Spinal cord (tissue), 10 donors: ENCODE measurements around the gene TECPR2. TPM values are rescaled to one million over a fixed set of nuclear protein-coding genes. Genes with fewer than 3 reads are reported as not detected.
A peak's percentile ranks its signal among the peaks of the same experiment; 100 is the strongest.

Experiments used
- DNase-seq, 6 donors: peaks; one replicate each; pipeline versions ENCODE4 v3.0.0 to v3.0.0-alpha.2; 2013 to 2015; ENCODE audit warnings: low spot score in 6 of 6, low read depth in 4 of 6
- H3K27ac ChIP-seq: one replicate; pipeline ENCODE4 v1.5.1; 2013; ENCODE audit warnings: low read depth, low read length, control low read depth
- H3K27me3 ChIP-seq: one replicate; pipeline ENCODE4 v1.6.1; 2013; ENCODE audit warnings: low read length; ENCODE audit not compliant: control insufficient read depth, insufficient read depth
- H3K36me3 ChIP-seq: one replicate; pipeline ENCODE4 v1.6.1; 2013; ENCODE audit warnings: low read length; ENCODE audit not compliant: control insufficient read depth, insufficient read depth
- H3K4me1 ChIP-seq: one replicate; pipeline ENCODE4 v1.6.1; 2013; ENCODE audit warnings: low read length; ENCODE audit not compliant: control insufficient read depth, insufficient read depth
- H3K4me3 ChIP-seq: one replicate; pipeline ENCODE4 v1.5.1; 2013; ENCODE audit warnings: low read depth, low read length, control low read depth
- H3K9me3 ChIP-seq: one replicate; pipeline ENCODE4 v1.6.1; 2013; ENCODE audit warnings: low read length; ENCODE audit not compliant: control insufficient read depth, insufficient read depth
- WGBS: methylation state at CpG from one replicate; pipeline ENCODE4 v1.1.5; 2013; ENCODE audit warnings: missing lambda C conversion rate; ENCODE audit not compliant: insufficient coverage; 5-methylcytosine and 5-hydroxymethylcytosine counted together
- polyA plus RNA-seq, 2 donors: library from polyadenylated mRNA; unstranded; fragments of 120-200 nt; gene quantifications; one replicate each; pipeline ENCODE4 v1.2.1, GENCODE V29; 2013; ENCODE audit not compliant: insufficient read length in 2 of 2
- total RNA-seq, 2 donors: library from RNA; depleted of rRNA in 1 of 2; stranded (reverse); fragments of 120-200 nt in 1 of 2; fragments of >200 nt in 1 of 2; gene quantifications; one replicate each; pipeline versions ENCODE4 v1.2.3 to v1.2.4, GENCODE V29; 2013 to 2014
- donor health status: healthy.

The TECPR2 gene
- total and polyA plus RNA-seq, 4 donors: 19.4 to 48.8 (median 34.6) TPM

DNA sequence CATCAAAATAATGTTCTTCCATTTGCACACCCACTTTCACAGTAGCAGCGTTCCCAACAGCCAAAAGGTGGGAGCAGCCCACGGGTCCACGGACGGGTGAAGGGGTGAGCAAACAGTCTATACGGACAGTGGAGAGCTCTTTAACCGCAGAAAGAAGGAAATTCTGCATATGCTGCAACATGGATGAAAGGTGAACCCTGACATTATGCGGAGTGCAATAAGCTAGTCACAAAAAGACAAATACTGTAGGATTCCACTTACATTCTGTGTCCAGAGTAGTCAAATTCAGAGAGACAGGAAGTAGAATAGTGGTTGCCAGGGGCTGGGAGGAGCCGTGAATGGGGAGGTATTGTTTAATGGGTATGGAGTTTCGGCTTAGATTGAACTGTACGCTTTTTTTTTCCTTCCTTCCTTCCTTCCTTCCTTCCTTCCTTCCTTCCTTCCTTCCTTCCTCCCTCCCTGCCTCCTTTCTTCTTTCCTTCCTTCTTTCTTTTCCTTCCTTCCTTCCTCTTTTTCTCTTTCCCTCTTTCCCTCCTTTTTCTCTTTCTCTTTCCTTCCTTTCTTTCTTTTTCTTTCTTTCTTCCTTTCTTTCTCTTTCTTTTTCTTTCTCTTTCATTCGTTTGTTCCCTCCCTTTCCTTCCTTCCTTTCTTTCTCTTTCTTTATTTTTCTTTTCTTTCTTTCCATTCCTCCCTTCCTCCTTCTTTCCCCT is 162.6 kb downstream of the TECPR2 start:
- Histone ChIP-seq H3K9me3 (no peaks in the 10 kb centered on the region), H3K4me3 (peak overlapping the region; percentile 79), H3K27me3 (no peaks in the 10 kb centered on the region), H3K27ac (peak overlapping the region; percentile 82), H3K4me1 (peaks cover 25% of the 10 kb centered on the region), H3K36me3 (no peaks in the 10 kb centered on the region)
- WGBS: 17% methylated on average over 3 of the region's 11 CpGs
- peak in 2 of 6 donors; percentile 74 to 81 for DNase-seq

DNA sequence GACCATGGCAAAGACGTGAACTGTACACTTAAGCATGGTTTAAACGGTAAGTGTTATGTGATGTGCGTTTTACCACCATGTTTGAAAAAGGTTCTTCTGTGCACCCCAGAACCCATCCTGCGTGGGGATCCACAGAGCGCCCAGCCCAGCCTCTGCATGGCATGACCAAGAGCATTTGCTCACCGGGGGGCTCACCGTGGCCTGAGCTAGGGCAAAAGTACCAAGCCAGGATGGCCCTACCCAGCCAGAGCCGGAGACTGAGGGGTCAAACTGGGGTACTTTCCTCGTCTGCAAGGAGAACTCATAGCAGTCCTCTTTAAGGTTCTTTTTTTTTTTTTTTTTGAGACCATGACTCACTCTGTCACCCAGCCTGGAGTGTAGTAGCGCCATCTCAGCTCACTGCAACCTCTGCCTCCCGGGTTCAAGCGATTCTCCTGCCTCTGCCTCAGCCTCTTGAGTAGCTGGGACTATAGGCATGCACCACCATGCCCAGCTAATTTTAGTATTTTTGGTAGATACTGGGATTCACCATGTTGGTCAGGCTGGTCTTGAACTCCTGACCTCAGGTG is 163.3 kb downstream of the TECPR2 start:
- peaks cover 25% of the 10 kb centered on the region for H3K4me1 ChIP-seq
- 96% methylated on average over 6 of the region's 12 CpGs for WGBS
- no peaks in the 10 kb centered on the region for H3K27me3 ChIP-seq
- no peaks in the 10 kb centered on the region for H3K36me3 ChIP-seq
- DNase-seq: no peak
- no peaks in the 10 kb centered on the region for H3K9me3 ChIP-seq
- H3K4me3 ChIP-seq: no peak overlapping the region
- no peak overlapping the region for H3K27ac ChIP-seq

- Histone ChIP-seq H3K27me3 (no peaks in the 10 kb centered on the region), H3K9me3 (no peaks in the 10 kb centered on the region), H3K4me1 (peaks cover 23% of the 10 kb centered on the region), H3K36me3 (no peaks in the 10 kb centered on the region), H3K27ac (no peak overlapping the region), H3K4me3 (no peak overlapping the region)
- no peak for DNase-seq
- no CpG with 5 or more reads among the region's 11 CpGs for WGBS
Observed at GRCh38 chr14:102528431-102529170, 165.9 kb downstream of the TECPR2 start.

DNA sequence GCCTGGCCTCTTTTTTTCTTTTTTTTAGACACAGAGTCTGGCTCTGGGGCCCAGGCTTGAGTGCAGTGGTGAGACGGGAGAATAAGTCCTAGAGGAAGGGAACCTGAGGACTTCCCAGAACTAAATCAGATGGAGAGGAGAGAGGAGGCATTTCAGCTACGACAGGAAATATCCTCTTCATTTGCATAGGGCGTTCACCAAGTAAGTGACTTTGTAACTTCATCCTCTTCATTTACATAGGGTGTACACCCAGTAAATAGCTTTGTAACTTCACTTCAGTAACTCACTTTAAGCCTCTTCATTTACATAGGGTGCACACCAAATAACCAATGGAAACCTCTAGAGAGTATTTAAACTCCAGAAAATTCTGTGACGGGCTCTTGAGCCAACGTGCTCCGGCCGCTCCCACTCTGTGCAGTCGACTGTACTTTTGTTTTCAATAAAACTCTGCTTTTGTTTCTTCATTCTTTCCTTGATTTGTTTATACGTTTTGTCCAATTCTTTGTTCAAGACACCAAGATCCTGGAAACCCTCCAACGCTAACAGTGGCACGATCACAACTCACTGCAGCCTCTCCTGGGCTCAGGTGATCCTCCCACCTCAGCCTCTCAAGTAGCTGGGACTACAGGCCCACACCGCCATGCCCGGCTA is 168.2 kb downstream of the TECPR2 start:
- H3K27ac ChIP-seq: no peak overlapping the region
- 76% methylated on average over 7 of the region's 13 CpGs for WGBS
- no peak for DNase-seq
- H3K36me3 ChIP-seq: no peaks in the 10 kb centered on the region
- H3K4me3 ChIP-seq: no peak overlapping the region
- peaks cover 2% of the 10 kb centered on the region for H3K4me1 ChIP-seq
- H3K9me3 ChIP-seq: no peaks in the 10 kb centered on the region
- H3K27me3 ChIP-seq: no peaks in the 10 kb centered on the region

DNA sequence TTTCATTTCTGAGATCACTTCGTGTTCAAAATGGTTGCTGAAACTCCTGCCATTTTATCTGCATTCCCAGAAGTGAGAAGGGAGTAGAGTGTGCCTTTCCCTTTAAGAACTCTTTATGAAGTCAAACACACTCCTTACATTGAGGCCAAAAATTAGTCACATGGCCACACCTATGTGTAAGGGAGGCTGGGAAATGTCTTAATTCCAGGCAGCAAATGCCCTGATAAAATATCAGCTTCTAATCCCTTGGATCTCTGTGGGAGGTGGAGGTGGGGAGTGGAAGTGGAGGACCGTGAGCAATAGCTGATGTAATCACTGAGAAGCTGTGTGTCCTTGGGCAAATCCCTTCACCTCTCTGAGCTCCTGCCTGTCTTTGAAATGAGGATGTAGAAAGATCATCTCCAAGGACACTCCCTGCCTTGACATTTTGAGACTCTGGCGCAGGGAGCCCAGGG is 169.5 kb downstream of the TECPR2 start:
- H3K27ac ChIP-seq: no peak overlapping the region
- no peaks in the 10 kb centered on the region for H3K4me1 ChIP-seq
- no peaks in the 10 kb centered on the region for H3K36me3 ChIP-seq
- H3K27me3 ChIP-seq: no peaks in the 10 kb centered on the region
- DNase-seq: no peak
- no peak overlapping the region for H3K4me3 ChIP-seq
- WGBS: 77% methylated on average over 2 of the region's 3 CpGs
- no peaks in the 10 kb centered on the region for H3K9me3 ChIP-seq

GRCh38 chr14:102537981-102538601 is 175.3 kb downstream of the TECPR2 start:
- H3K4me3 ChIP-seq: no peak overlapping the region
- H3K36me3 ChIP-seq: no peaks in the 10 kb centered on the region
- WGBS: 86% methylated on average over 12 of the region's 15 CpGs
- peaks cover 27% of the 10 kb centered on the region for H3K4me1 ChIP-seq
- no peak for DNase-seq
- H3K27ac ChIP-seq: no peak overlapping the region
- no peaks in the 10 kb centered on the region for H3K9me3 ChIP-seq
- peaks cover under 1% of the 10 kb centered on the region for H3K27me3 ChIP-seq

DNA sequence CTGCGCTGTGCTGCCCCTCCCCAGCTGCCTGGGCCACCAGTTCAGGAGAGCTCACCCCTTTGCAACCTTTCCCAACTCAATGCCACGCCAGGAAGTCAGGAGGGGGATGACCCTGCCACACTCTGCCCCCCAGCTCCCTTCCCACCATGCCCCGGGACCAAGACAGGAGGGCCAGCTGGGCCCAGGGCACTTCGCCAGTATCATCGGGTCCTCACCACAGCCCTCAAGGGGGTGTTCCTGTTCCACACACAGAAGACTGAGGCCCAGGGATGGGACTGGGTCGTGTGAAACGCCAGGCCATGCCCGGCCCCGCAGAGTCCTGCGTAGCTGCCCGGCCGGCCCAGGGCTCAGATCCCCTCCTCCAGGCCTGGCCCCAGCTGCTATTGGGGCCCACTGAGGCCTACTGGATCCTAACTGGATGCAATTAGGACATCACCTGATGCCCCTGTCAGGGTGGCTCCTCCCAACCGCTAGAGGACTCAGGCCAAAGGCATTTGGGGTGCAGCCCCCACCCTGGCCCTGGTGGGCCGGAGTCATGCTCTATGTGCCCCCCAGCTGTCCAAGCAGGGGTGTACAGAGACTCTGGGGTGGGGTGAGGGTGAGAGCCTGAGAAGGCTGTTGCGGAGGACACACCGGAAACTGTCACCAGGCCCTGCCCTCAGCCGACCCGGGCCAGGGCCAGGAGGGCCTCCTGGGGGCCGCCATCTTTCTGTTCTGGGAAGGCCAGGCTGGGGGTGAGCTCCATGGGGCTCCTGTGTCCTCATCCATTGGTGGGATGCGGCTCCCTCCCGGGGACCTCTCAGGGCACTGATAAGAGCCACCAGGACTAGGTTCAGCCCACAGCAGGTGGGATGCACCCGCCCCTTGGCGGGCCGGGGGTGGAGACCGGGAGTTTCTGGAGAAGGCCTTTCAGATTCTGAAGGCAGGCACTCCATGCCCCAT is 176.1 kb downstream of the TECPR2 start:
- H3K4me1 ChIP-seq: peaks cover 27% of the 10 kb centered on the region
- no peak for DNase-seq

GRCh38 chr14:102539544-102540314 is 177.0 kb downstream of the TECPR2 start:
- no peaks in the 10 kb centered on the region for H3K36me3 ChIP-seq
- H3K9me3 ChIP-seq: no peaks in the 10 kb centered on the region
- H3K4me1 ChIP-seq: peaks cover 33% of the 10 kb centered on the region
- DNase-seq: peak in 4 of 6 donors; percentile 42 to 92 (median 72)
- H3K27ac ChIP-seq: peak overlapping the region; percentile 33
- 61% methylated on average over 13 of the region's 17 CpGs for WGBS
- peaks cover 14% of the 10 kb centered on the region for H3K27me3 ChIP-seq
- H3K4me3 ChIP-seq: no peak overlapping the region

More for the DNA sequence above, 176.1 kb downstream of the TECPR2 start:
- whole genome bisulfite sequencing: 83% methylated on average over 24 of the region's 25 CpGs
- Histone ChIP-seq H3K9me3 (no peaks in the 10 kb centered on the region), H3K4me3 (no peak overlapping the region), H3K36me3 (no peaks in the 10 kb centered on the region), H3K27ac (no peak overlapping the region), H3K27me3 (peaks cover 6% of the 10 kb centered on the region)
